RWPE1 (cell line): ENCODE results near the gene GPATCH4.
A peak's percentile ranks its signal among the peaks of the same experiment; 100 is the strongest.

Experiments used
- CTCF ChIA-PET: fragments of 350-600 bp; sonication (Branson Sonifier 250); formaldehyde crosslinking; extraction: SDS; loops from one replicate; lab custom pipeline; 2021; lab: Yijun Ruan, JAX
- POLR2A ChIA-PET: fragments of 400-600 bp; formaldehyde crosslinking; extraction: SDS; loops from one replicate; lab custom pipeline; 2020; ENCODE audit warnings: antibody characterized with exemption; ENCODE audit not compliant: low non-redundant PET; lab: Yijun Ruan, JAX
- DNase-seq: peaks from one replicate; pipeline ENCODE4 v3.0.0; 2012; ENCODE audit warnings: low spot score
- H3K27ac ChIP-seq: fragments of 450-650 bp; 2 replicates; pipeline ENCODE4 v1.5.1; 2017
- TF ChIP-seq, protein P1 (sequence below): fragments of 450-650 bp; conservative IDR thresholded peaks from 2 replicates; pipeline ENCODE4 v1.5.1; 2017; ENCODE audit warnings: low read depth, mild to moderate bottlenecking

Gene GPATCH4

DNA sequence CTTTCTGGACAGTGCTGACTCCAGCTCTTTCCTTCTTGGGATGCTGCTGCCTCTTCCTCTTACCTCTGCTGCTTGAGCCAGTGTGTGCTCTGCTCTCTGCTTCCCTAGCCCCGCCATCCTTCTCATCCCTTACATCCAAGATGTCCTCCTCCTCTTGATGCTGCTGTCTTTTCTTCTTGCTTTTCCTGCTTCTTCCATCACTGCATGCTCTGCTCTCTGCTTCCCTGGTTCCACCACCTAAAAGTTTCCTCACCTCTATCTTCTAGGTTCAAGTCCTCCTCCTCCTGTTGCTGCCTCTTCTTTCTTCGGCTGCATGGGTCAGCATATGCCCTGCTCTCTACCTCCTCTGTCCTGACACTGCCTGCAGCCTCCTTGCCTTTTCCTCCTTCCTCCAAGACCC lies 6.3 kb downstream of the GPATCH4 start:
- no peak for DNase-seq
- TF ChIP-seq, protein P1, sequence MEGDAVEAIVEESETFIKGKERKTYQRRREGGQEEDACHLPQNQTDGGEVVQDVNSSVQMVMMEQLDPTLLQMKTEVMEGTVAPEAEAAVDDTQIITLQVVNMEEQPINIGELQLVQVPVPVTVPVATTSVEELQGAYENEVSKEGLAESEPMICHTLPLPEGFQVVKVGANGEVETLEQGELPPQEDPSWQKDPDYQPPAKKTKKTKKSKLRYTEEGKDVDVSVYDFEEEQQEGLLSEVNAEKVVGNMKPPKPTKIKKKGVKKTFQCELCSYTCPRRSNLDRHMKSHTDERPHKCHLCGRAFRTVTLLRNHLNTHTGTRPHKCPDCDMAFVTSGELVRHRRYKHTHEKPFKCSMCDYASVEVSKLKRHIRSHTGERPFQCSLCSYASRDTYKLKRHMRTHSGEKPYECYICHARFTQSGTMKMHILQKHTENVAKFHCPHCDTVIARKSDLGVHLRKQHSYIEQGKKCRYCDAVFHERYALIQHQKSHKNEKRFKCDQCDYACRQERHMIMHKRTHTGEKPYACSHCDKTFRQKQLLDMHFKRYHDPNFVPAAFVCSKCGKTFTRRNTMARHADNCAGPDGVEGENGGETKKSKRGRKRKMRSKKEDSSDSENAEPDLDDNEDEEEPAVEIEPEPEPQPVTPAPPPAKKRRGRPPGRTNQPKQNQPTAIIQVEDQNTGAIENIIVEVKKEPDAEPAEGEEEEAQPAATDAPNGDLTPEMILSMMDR: no peak
- peak overlapping the region; percentile 39 for H3K27ac ChIP-seq
- POLR2A ChIA-PET: no interaction called here
- CTCF ChIA-PET: interaction anchor here (0.7 to 1.0 kb wide), 3 partner anchors 13 to 235 kb away, joined by 4 to 6 read pairs (median 6); no protein-coding TSS in a partner anchor

DNA sequence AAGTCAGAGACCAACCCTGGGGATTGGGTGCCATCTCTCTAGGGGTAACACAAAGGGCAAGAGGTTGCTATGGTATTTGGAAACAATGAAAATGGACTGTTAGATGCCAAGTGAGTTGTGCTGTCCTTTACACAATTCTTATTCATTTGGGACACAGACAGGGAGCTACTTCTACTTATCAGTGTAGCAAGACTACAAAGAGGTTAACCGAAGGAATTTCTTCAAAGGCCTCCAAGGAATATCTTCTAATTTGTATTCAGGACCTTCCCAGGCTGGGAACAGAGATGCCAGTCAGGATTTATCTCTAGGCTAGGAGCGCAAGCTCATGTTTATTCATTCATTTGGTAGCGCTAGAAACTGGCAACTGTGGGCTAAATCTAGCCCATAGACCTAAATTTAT lies 7.1 kb downstream of the GPATCH4 start:
- CTCF ChIA-PET: interaction anchor here (0.6 to 1.0 kb wide), 2 partner anchors 30 to 48 kb away, joined by 5 to 6 read pairs; no protein-coding TSS in a partner anchor

DNA sequence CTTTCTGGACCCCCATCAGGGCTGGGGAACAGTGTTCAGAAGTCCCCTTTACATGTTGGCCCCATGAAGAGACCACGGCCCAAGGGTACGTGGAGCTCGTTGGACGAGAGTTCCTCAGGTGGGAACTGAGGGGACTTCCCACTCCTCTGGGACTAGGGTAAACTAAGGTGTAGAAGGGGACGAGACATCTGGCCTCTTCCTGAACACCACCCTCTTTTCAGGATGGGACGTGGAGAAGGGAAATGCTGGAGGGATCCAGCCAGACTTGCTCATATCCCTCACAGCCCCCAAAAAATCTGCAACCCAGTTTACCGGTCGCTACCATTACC lies 7.7 kb downstream of the GPATCH4 start:
- ChIA-PET POLR2A (no interaction called here), CTCF (interaction anchor here (0.6 to 0.8 kb wide), 2 partner anchors 14 to 49 kb away, joined by 3 to 5 read pairs; no protein-coding TSS in a partner anchor)
- DNase-seq: no peak
- peak overlapping the region; percentile 79 for H3K27ac ChIP-seq
- TF ChIP-seq, protein P1: no peak

More for the DNA sequence above, 7.1 kb downstream of the GPATCH4 start:
- H3K27ac ChIP-seq: peak overlapping the region; percentile 79; the same call in 1 of the 2 replicates
- POLR2A ChIA-PET: no interaction called here
- no peak for DNase-seq
- TF ChIP-seq, protein P1: no peak

DNA sequence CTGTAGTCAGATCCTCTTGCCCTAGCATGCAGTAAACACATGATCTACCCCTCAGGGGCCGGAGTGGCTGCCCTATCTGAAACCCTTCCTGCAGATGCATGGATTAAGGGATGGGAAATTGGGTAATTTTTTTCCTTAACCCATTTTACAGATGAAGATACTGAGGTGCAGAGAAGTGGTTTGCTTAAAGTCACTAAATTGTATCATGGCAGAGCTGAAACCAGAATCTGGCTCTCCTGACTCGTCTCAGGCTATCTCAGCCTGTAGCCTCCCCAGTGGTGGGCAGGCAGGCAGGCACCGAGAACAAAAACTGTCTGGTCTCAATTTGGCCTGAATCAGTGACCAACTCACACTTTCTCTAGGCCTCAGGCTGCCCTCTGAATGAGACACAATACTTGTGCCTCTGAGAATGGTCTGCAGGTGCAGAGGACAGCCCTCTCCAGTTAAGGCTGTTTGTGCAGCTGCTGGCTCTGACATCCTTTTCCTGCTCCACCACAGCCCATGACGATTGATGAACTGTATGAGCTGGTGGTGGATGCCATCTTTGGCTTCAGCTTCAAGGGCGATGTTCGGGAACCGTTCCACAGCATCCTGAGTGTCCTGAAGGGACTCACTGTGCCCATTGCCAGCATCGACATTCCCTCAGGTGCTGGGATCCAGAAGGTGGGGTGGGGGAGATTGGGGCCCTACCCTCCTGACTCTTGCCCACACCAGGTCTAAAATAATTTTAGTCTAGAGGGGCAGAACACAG lies 8.2 kb downstream of the GPATCH4 start:
- TF ChIP-seq, protein P1: no peak
- no peak for DNase-seq
- ChIA-PET CTCF (interaction anchor here (0.6 to 1.3 kb wide), 4 partner anchors 15 to 49 kb away, joined by 3 to 5 read pairs (median 3); partner anchors contain the start of gene HAPLN2), POLR2A (no interaction called here)
- peak overlapping the region; percentile 79 for H3K27ac ChIP-seq

DNA sequence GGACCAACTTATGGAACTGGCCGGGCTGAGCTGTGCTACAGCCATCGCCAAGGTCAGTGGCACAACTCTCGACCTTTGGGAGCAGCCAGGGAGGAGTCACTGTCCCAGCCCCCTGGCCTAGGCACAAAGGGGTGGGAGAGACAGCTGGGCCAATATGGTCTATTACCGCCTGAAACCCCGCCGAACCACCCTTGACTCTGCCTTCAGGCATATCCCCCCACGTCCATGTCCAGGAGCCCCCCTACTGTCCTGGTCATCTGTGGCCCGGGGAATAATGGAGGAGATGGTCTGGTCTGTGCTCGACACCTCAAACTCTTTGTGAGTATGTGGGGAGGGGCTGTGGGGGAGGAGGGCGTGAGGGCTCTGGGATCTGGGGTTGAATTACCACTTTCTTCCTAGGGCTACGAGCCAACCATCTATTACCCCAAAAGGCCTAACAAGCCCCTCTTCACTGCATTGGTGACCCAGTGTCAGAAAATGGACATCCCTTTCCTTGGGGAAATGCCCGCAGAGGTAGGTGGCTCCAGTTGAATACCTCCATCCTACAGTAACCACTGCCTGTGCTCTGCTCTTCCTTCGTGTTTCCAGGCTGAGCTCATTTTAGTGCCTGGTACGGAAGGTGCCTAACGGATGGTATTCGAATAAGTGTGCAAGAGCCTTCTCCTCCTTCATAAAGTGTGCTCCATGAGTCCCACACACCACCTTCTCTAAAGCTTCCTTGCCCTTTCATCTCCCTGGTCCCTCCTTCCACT lies 8.9 kb downstream of the GPATCH4 start:
- TF ChIP-seq, protein P1: no peak
- POLR2A ChIA-PET: interaction anchor here (0.6 to 1.5 kb wide), 3 partner anchors 12 to 92 kb away, joined by 3 to 5 read pairs (median 3); partner anchors contain the start of genes MEF2D and TTC24
- CTCF ChIA-PET: interaction anchor here (1.3 to 1.8 kb wide), 2 partner anchors 16 to 27 kb away, joined by 3 to 6 read pairs; partner anchors contain the start of gene HAPLN2
- no peak for DNase-seq
- peak overlapping the region; percentile 79 for H3K27ac ChIP-seq
